ENCODE results near the gene ZFAND2B.

ZFAND2B gene, protein sequence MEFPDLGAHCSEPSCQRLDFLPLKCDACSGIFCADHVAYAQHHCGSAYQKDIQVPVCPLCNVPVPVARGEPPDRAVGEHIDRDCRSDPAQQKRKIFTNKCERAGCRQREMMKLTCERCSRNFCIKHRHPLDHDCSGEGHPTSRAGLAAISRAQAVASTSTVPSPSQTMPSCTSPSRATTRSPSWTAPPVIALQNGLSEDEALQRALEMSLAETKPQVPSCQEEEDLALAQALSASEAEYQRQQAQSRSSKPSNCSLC

GRCh38 chr2:219206328-219207133 lies at the start of gene ZFAND2B:
Gene ZFAND2B, plus strand, starts transcription at chr2:219206782. Its CDS starts 206 bp downstream, at chr2:219206988.
- DNase-seq (ENCODE audit: low read depth in 2 of 2, low spot score in 1 of 2) = peak; percentile 89 to 90

DNA sequence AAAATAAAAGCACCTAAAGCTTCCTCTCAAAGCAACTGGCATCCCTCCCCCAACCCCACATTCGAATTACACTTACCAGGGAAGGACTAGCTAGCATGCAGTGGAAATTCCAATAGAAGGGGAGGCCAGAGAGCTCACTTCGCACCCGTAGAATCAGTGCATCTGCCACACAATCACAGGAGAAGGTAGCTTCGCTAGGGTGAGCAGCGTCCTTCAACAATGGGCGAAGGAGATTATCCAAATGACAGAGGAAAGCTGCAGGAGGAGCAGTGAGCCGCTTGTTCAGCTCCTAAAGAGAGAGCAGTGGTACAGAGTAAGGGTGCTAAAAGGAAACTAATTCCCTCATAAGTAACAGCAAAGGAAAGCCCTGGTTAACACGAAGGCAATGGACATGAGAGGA lies 49.2 kb upstream of the ZFAND2B start:
- DNase-seq (ENCODE audit: low read depth in 2 of 2, low spot score in 1 of 2) = no peak

- DNase-seq (ENCODE audit: low read depth in 2 of 2, low spot score in 1 of 2) = no peak
Observed at GRCh38 chr2:219158025-219158424, 48.6 kb upstream of the ZFAND2B start.

GRCh38 chr2:219158586-219158985 lies 48.0 kb upstream of the ZFAND2B start:
- DNase-seq (ENCODE audit: low read depth in 2 of 2, low spot score in 1 of 2) = no peak

GRCh38 chr2:219159771-219160185 lies 46.8 kb upstream of the ZFAND2B start:
- DNase-seq (ENCODE audit: low read depth in 2 of 2, low spot score in 1 of 2) = no peak

DNA sequence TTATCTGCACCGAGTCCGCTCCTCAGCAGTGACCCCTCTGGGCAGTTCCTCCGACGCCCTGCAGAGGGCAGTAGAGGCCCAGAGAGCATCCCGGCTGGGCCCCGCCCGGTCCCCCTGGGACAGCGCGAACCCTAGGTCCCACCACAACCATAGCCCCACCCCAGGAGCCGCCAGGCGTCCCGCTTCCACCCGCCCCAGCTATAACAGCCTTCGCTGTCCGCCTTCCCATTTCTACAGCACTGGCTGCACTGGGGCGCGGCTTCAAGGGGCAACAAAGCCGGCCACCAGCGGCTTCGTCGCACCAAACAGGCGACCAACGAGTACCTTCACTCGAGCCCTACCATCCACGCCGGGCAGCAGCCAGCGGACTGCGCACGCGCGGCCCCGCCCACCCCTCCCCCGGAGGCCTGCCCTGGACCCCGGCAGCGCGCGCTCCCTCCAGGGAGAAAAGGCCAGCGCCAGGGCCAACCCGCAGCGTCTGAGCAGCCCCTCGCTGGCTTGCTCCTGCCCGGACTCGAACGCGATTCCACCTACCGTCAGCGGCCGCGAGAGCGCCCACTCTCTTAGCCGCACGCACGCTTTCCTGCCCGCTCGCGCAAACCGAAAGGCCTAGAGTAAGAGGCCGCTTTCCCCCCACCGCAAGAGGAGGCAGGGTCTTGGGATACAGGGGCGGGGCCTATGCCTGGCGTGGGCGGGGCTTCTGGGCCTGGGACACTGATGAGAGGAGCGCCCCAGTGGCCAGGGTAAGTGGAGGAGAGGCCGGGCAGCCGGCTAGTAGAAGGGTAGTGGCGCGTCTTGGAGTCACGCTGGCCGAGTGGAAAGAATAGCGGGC lies 46.2 kb upstream of the ZFAND2B start, which contains the start of gene NHEJ1:
Gene NHEJ1, minus strand, starts transcription at position 630 of the 832 bp plus-strand sequence. CDS start 2,453 bp downstream, outside the sequence.
- DNase-seq (ENCODE audit: low read depth in 2 of 2, low spot score in 1 of 2) = peak; percentile 83

GRCh38 chr2:219161097-219161496 lies 45.5 kb upstream of the ZFAND2B start:
- DNase-seq (ENCODE audit: low read depth in 2 of 2, low spot score in 1 of 2) = no peak

DNA sequence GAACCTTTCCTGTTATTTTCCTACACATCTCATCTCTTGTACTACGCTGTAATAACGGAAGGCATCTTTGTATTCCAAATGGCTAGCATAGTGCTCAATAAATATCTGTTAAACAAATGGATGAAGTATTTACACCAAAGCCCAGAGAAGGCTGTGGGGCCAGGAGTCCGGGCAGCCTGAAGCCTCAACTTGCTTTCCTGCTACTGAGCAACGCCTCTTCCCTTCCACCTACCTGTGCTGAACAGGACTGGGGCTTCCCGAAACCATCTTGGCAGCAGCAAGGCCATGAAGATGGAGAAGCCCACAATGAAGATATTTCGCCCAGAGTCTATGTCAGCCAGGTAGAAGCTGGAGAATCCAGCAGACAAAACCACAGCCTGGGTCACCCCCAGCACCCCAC lies 43.4 kb upstream of the ZFAND2B start:
- no peak for DNase-seq (ENCODE audit: low read depth in 2 of 2, low spot score in 1 of 2)

- no peak for DNase-seq (ENCODE audit: low read depth in 2 of 2, low spot score in 1 of 2)
Observed at GRCh38 chr2:219165058-219165911, 41.3 kb upstream of the ZFAND2B start.

DNA sequence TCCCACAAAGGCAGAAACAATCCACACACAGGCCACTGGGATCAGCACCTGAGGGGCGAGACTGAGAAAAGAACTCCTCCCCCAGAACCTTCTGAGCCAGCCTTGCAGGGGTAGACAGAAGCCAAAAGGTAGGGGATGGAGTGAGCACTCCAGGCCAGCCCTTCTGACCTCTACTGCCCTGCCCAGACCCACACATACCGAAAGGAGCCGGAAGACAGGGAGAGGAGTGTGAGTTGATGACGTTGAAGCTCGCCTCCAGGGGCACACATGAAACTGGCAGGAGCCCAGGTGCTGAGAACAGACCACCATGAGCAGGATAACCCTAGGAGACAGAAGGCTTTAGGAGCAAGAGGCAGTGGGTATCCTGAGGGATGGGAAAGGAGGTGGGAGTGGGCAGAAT lies 38.6 kb upstream of the ZFAND2B start:
- DNase-seq (ENCODE audit: low read depth in 2 of 2, low spot score in 1 of 2) = no peak

GRCh38 chr2:219168526-219168925 lies 38.1 kb upstream of the ZFAND2B start:
- no peak for DNase-seq (ENCODE audit: low read depth in 2 of 2, low spot score in 1 of 2)

DNA sequence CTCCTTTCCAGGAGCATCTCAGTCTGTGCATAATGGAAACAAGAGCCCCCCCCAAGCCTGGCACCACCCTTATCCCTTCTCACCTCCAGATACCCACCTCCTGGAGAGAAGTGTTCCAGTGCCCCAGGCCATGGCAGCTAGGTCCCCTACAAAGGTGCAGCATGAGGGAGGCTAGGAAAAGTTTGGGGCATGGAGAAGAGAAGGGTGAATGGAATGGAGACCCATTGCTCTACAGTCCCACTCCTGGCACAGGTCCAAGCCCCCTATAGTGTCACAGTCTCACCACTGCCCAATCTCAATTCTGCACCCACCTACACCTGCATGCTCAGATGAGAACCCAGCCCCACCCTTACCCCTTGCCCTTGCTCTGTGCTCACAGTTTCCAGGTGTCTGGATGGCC lies 37.6 kb upstream of the ZFAND2B start:
- no peak for DNase-seq (ENCODE audit: low read depth in 2 of 2, low spot score in 1 of 2)

DNA sequence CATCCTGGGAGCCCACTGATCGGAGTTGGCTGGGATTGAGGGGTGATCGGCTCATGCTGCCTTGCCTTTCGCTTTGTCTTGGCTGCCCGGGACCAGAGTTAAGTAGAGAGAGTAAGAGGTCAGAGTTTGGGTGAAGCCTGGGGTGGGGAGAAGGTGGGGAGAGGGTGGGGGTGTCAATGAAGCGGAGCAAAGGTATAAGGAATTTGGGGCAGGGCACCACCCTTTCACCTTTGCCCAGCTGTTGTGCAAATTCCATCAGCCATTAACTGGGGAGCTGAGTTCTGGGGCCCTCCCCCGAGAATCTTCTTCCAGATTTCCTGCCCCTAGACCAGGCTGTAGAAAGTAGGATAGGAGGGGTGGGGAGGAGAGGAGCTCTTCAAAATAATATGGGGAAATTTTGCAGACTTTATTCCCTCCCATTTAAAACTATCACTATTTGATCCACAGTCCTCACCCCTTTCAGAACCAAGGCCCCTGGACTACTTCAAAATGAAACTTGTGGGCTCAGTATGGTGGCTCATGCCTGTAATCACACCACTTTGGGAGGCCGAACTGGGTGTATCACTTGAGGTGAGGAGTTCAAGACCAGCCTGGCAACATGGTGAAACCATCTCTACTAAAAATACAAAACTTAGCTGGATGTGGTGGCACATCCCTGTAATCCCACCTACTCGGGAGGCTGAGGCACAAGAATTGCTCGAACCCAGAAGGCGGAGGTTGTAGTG lies 36.5 kb upstream of the ZFAND2B start, which contains the start of gene SLC23A3:
Gene SLC23A3, minus strand, starts transcription at position 100 of the 725 bp plus-strand sequence. Its CDS starts 45 bp downstream, at position 55.
- DNase-seq (ENCODE audit: low read depth in 2 of 2, low spot score in 1 of 2) = no peak

DNA sequence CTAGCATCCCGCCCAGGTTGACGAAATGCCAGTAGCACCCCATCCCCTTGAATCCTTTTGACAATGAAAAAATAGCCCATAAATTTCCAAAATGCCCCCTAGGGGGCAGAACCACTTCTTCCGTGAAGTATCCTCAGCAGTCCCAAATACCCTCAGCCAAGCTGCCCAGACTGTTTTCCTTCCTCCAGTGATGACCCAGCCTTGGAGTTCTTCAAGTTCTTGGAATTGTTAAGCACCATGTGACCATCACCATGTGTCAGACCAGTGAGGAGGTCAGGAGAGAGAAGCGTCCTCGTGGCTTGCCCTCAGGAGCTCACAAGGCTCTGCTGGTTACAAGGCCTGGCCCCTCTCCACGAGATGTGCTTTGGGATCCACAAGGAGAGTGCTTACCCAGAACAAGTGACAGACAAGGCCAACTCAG lies 35.3 kb upstream of the ZFAND2B start:
- DNase-seq (ENCODE audit: low read depth in 2 of 2, low spot score in 1 of 2) = no peak

GRCh38 chr2:219172231-219173154 lies 34.1 kb upstream of the ZFAND2B start:
- DNase-seq (ENCODE audit: low read depth in 2 of 2, low spot score in 1 of 2) = no peak

- no peak for DNase-seq (ENCODE audit: low read depth in 2 of 2, low spot score in 1 of 2)
Observed at GRCh38 chr2:219173176-219173575, 33.4 kb upstream of the ZFAND2B start.

- DNase-seq (ENCODE audit: low read depth in 2 of 2, low spot score in 1 of 2) = no peak
Observed at GRCh38 chr2:219174146-219174545, 32.4 kb upstream of the ZFAND2B start.

- DNase-seq (ENCODE audit: low read depth in 2 of 2, low spot score in 1 of 2) = no peak
Observed at GRCh38 chr2:219174801-219175200, 31.8 kb upstream of the ZFAND2B start.

DNA sequence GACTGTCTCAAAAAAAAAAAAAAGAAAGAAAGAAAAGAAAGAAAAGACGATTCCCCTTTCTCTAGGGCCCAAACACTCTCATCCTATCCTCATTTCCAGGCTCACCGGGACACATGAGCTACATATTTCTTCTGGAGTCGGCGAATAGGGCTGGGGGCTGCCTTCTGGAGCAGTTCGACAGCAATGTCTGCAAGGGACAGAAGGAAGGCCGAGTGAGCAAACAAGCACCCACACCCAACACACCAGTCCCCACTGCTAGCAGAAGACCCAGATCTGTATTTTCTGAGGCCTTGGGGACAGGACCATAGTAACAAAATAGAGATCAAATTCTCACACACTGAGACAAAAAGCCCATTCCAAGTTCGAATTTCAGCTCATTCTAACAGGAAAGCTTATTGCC lies 31.1 kb upstream of the ZFAND2B start:
- DNase-seq (ENCODE audit: low read depth in 2 of 2, low spot score in 1 of 2) = no peak
